Activated B cell treated with CpG ODN at 0.5 μM for 24 hours (primary cell): ENCODE measurements around the gene BRD1. TPM values are rescaled to one million over a fixed set of nuclear protein-coding genes. Genes with fewer than 3 reads are reported as not detected.

Source experiments
- ATAC-seq: fragments of 200-7000 bp; cut with Tn5 transposase; one replicate; pipeline ENCODE4 v1.10.0; 2021; ENCODE audit warnings: low read depth, mild to moderate bottlenecking, moderate library complexity
- CTCF ChIA-PET: fragments of 350-600 bp; sonication (Branson Sonifier 250); formaldehyde crosslinking; loops from one replicate; lab custom pipeline; 2021; ENCODE audit warnings: antibody characterized with exemption; lab: Charles Lee
- POLR2A ChIA-PET: fragments of 350-600 bp; sonication (Branson Sonifier 250); formaldehyde crosslinking; loops from one replicate; lab custom pipeline; 2021; ENCODE audit warnings: antibody characterized with exemption; lab: Charles Lee
- DNase-seq: peaks from one replicate; pipeline ENCODE4 v3.0.0; 2022
- H3K27ac Mint-ChIP-seq: one replicate; pipeline ENCODE4 v1.8.0; 2020; ENCODE audit warnings: mixed read lengths
- H3K27me3 Mint-ChIP-seq: one replicate; pipeline ENCODE4 v1.8.0; 2021; ENCODE audit warnings: mixed read lengths
- H3K36me3 Mint-ChIP-seq: one replicate; pipeline ENCODE4 v1.8.0; 2021; ENCODE audit warnings: low read depth, mixed read lengths
- H3K4me1 Mint-ChIP-seq: one replicate; pipeline ENCODE4 v1.8.0; 2021; ENCODE audit warnings: mixed read lengths
- H3K4me3 Mint-ChIP-seq: one replicate; pipeline ENCODE4 v1.8.0; 2020; ENCODE audit warnings: mild to moderate bottlenecking, mixed read lengths
- H3K9me3 Mint-ChIP-seq: one replicate; pipeline ENCODE4 v1.8.0; 2020; ENCODE audit warnings: mixed read lengths
- CTCF ChIP-seq: fragments of 200-600 bp; IDR thresholded peaks from one replicate; pipeline ENCODE4 v1.8.0; 2022; ENCODE audit warnings: antibody characterized with exemption, mild to moderate bottlenecking
- intact Hi-C: fragments of 100-400 bp; cut with micrococcal nuclease; formaldehyde crosslinking; loops from one replicate; pipeline ENCODE4 v1.15.1; 2024
- total RNA-seq: library from RNA; stranded (reverse); gene quantifications from 2 replicates; pipeline ENCODE4 v1.2.3, GENCODE V29; 2022

Gene BRD1
- total RNA-seq, 1 donor from 2014 or later, result 45.8 TPM

GRCh38 chr22:49825944-49826602 is 1.6 kb downstream of the BRD1 start:
- H3K36me3 Mint-ChIP-seq, result peaks cover 42% of the 10 kb centered on the region
- peak overlapping the region; percentile 66 for H3K27ac Mint-ChIP-seq
- no peak for TF ChIP-seq CTCF
- peak overlapping the region; percentile 84 for H3K4me3 Mint-ChIP-seq
- intact Hi-C loops, result loop anchor here (2.0 to 10.0 kb wide), 3 partner anchors 93 to 366 kb away; partner anchors contain the start of genes ALG12 and CRELD2
- peaks cover 47% of the 10 kb centered on the region for H3K4me1 Mint-ChIP-seq
- ATAC-seq (peak; percentile 8), DNase-seq (no peak)
- POLR2A ChIA-PET, result interaction anchor here (0.9 to 1.6 kb wide), 6 partner anchors 13 to 99 kb away, joined by 3 to 7 read pairs (median 4); partner anchors contain the start of gene ZBED4
- no peaks in the 10 kb centered on the region for H3K27me3 Mint-ChIP-seq
- CTCF ChIA-PET, result no interaction called here
- no peaks in the 10 kb centered on the region for H3K9me3 Mint-ChIP-seq

- CTCF ChIA-PET, result no interaction called here
- POLR2A ChIA-PET, result interaction anchor here (0.9 to 1.3 kb wide), 3 partner anchors 13 to 23 kb away, joined by 3 to 4 read pairs (median 4); no protein-coding TSS in a partner anchor
- peaks cover 52% of the 10 kb centered on the region for H3K4me1 Mint-ChIP-seq
- H3K36me3 Mint-ChIP-seq, result peaks cover 49% of the 10 kb centered on the region
- peak overlapping the region; percentile 84 for H3K4me3 Mint-ChIP-seq
- no peaks in the 10 kb centered on the region for H3K9me3 Mint-ChIP-seq
- intact Hi-C loops, result loop anchor here (5.0 to 10.0 kb wide), 2 partner anchors 209 to 367 kb away; no protein-coding TSS in a partner anchor
- H3K27me3 Mint-ChIP-seq, result no peaks in the 10 kb centered on the region
- ATAC-seq (no peak), DNase-seq (no peak)
- H3K27ac Mint-ChIP-seq, result peak overlapping the region; percentile 66
- TF ChIP-seq CTCF, result no peak
Observed at GRCh38 chr22:49825436-49825835, 2.2 kb downstream of the BRD1 start.

- TF ChIP-seq CTCF, result no peak
- ChIA-PET POLR2A (no interaction called here), CTCF (no interaction called here)
- Mint-ChIP-seq H3K27me3 (no peaks in the 10 kb centered on the region), H3K9me3 (no peaks in the 10 kb centered on the region), H3K27ac (no peak overlapping the region), H3K4me1 (peaks cover 52% of the 10 kb centered on the region), H3K36me3 (peaks cover 53% of the 10 kb centered on the region), H3K4me3 (peak overlapping the region; percentile 84)
- ATAC-seq, result no peak
- intact Hi-C loops, result loop anchor here (5.0 to 10.0 kb wide), 2 partner anchors 210 to 367 kb away; no protein-coding TSS in a partner anchor
- no peak for DNase-seq
Observed at GRCh38 chr22:49824936-49825335, 2.7 kb downstream of the BRD1 start.

- no peak for TF ChIP-seq CTCF
- ChIA-PET CTCF (no interaction called here), POLR2A (no interaction called here)
- no peaks in the 10 kb centered on the region for H3K9me3 Mint-ChIP-seq
- H3K36me3 Mint-ChIP-seq, result peaks cover 55% of the 10 kb centered on the region
- H3K4me1 Mint-ChIP-seq, result peaks cover 48% of the 10 kb centered on the region
- ATAC-seq, result no peak
- no peak for DNase-seq
- H3K4me3 Mint-ChIP-seq, result peak overlapping the region; percentile 41
- no peaks in the 10 kb centered on the region for H3K27me3 Mint-ChIP-seq
- H3K27ac Mint-ChIP-seq, result no peak overlapping the region
- intact Hi-C loops, result loop anchor here (10.0 kb wide), 1 partner anchor 210 kb away; no protein-coding TSS in a partner anchor
Observed at GRCh38 chr22:49824185-49824925, 3.3 kb downstream of the BRD1 start.
